ENCODE data around the gene FAM83D. TPM values are rescaled to one million over a fixed set of nuclear protein-coding genes. Genes with fewer than 3 reads are reported as not detected.

FAM83D gene
- total RNA-seq, 1 experiment from 2014 or later: 48.1 TPM

GRCh38 chr20:38957235-38957876, 31.1 kb downstream of the FAM83D start:
- Histone ChIP-seq H2BK20ac (ENCODE audit: low read depth, low read length, poor library complexity, severe bottlenecking) (no peak overlapping the region), H3K27ac (ENCODE audit: insufficient read length, low read depth, low read length) (no peak overlapping the region), H3K4me1 (ENCODE audit: insufficient read depth, low read length) (no peaks in the 10 kb centered on the region; the same call in 1 of the 2 replicates), H3K56ac (ENCODE audit: insufficient read length, low read depth, low read length) (no peak overlapping the region), H3K9me3 (ENCODE audit: control insufficient read depth, low read depth, low read length) (no peaks in the 10 kb centered on the region), H3K23me2 (ENCODE audit: insufficient read length, low read depth, low read length, poor library complexity, severe bottlenecking) (no peaks in the 10 kb centered on the region), H4K91ac (ENCODE audit: insufficient read length, low read depth, low read length) (no peak overlapping the region), H3K18ac (ENCODE audit: insufficient read length, low read depth, low read length) (no peak overlapping the region), H3K9ac (ENCODE audit: extremely low read depth, insufficient read length, low read length) (no peak overlapping the region), H2AK5ac (ENCODE audit: insufficient read length, low read length) (no peak overlapping the region), H2BK5ac (ENCODE audit: insufficient read length, low read length) (no peak overlapping the region), H4K8ac (replicated peaks; ENCODE audit: insufficient read length, low read depth, low read length) (no peak overlapping the region), H3K27me3 (ENCODE audit: insufficient read depth, low read length) (no peaks in the 10 kb centered on the region), H3K4ac (ENCODE audit: low read depth, low read length) (no peak overlapping the region), H3T11ph (ENCODE audit: low read length) (no peak overlapping the region), H3K79me1 (ENCODE audit: insufficient read depth, low read depth, low read length, poor library complexity, severe bottlenecking) (no peaks in the 10 kb centered on the region), H3K4me2 (ENCODE audit: insufficient read depth, insufficient read length, low read length) (no peak overlapping the region), H3K23ac (ENCODE audit: insufficient read length, low read depth, low read length) (no peak overlapping the region), H3K79me2 (ENCODE audit: insufficient read depth, low read length) (no peaks in the 10 kb centered on the region), H2AFZ (ENCODE audit: low read length) (no peak overlapping the region), H2BK12ac (ENCODE audit: insufficient read length, low read depth, low read length) (no peak overlapping the region), H2BK15ac (ENCODE audit: low read depth, low read length) (no peak overlapping the region), H4K20me1 (ENCODE audit: control insufficient read depth, insufficient read depth, insufficient read length) (no peaks in the 10 kb centered on the region), H3K14ac (ENCODE audit: insufficient read depth, low read length) (no peak overlapping the region), H4K5ac (ENCODE audit: insufficient read length, low read depth, low read length) (no peak overlapping the region), H2BK120ac (ENCODE audit: low read depth, low read length, poor library complexity, severe bottlenecking) (no peak overlapping the region)
- Mint-ChIP-seq H3K4me3 (no peak overlapping the region), H3K4me1 (peaks cover 11 to 12% of the 10 kb centered on the region in 2 experiments), H3K27ac (no peak overlapping the region), H3K27me3 (ENCODE audit: low read depth) (no peaks in the 10 kb centered on the region; the same call in 1 of the 2 replicates), H3K36me3 (ENCODE audit: insufficient read depth in 1 of 3, low read depth in 3 of 3) (peaks cover 10 to 24% (median 23%) of the 10 kb centered on the region in 3 experiments), H3K9me3 (no peaks in the 10 kb centered on the region; a peak in 1 of 5 replicates)
- DNase-seq: no peak
- no CpG with 5 or more reads among the region's 5 CpGs for WGBS (ENCODE audit: extremely low coverage, insufficient read length, low lambda C conversion rate)
- TF ChIP-seq CTCF (conservative IDR thresholded peaks at IDR 0.05): no peak
